GM18505 (cell line): ENCODE measurements around the gene CDC42BPG.

Experiments
- ATAC-seq: cut with Tn5 transposase; IDR thresholded peaks from one replicate; pipeline ENCODE4 v1.9.1; 2021; ENCODE audit not compliant: unreplicated experiment
- POLR2A ChIP-seq: IDR thresholded peaks from 4 replicates; pipeline ENCODE4 v1.6.1; 2011; ENCODE audit warnings: borderline replicate concordance; ENCODE audit not compliant: insufficient read depth, insufficient read length; ENCODE audit errors: extremely low read depth

CDC42BPG gene

GRCh38 chr11:64836448-64837072 lies 7.9 kb downstream of the CDC42BPG start:
- TF ChIP-seq POLR2A, result no peak
- ATAC-seq, result no peak

GRCh38 chr11:64835616-64836447 lies 8.6 kb downstream of the CDC42BPG start:
- ATAC-seq, result no peak

DNA sequence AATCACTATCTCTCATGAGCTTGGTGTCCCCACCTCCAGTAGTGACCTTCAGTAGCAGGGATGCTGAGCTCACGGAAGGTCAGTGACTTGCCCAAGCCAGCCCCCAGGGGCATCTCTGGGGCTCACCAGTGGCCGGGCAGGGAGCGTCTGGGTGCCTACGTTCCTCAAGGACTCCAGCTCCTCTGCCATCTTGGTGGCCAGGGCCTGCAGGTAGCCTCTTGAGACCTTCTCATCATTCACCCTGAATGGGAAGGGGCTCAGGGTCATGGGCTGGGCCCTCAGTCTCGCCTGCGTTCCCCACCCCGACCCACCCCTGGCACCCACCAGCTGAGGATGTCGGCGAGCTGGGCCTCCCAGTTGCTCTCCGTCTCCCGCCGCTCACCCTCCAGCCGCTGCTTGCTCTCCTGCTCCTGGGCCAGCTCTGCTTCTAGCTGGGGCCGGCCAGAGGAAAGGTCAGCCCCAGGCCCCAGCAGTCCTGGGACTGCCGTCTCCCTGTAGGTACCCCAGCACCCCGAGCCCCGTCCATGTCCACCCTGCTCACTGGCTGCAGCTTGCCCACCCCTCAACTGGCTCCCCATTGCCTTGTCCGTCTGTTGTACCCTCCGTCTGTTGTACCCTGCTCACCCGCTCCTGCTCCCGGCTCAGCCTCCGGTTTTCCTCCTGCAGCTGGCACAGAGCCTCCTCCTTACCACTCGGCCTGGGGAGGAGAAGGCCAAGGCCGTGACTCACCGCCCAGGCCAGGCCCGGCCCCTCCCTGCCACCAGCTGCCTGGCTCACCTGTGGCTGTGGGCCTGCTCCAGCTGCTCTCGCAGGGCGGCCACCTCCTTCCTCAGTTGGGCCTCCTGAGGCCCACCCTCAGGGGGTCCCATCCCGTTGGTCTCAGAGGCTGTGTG lies 9.5 kb downstream of the CDC42BPG start:
- ATAC-seq, result no peak
- TF ChIP-seq POLR2A, result no peak

More at GRCh38 chr11:64835616-64836447, 8.6 kb downstream of the CDC42BPG start:
- TF ChIP-seq POLR2A, result no peak

- ATAC-seq, result no peak
- no peak for TF ChIP-seq POLR2A
Observed at GRCh38 chr11:64834031-64834722, 10.3 kb downstream of the CDC42BPG start.

- ATAC-seq, result no peak
- no peak for TF ChIP-seq POLR2A
Observed at GRCh38 chr11:64833509-64833908, 10.9 kb downstream of the CDC42BPG start.

DNA sequence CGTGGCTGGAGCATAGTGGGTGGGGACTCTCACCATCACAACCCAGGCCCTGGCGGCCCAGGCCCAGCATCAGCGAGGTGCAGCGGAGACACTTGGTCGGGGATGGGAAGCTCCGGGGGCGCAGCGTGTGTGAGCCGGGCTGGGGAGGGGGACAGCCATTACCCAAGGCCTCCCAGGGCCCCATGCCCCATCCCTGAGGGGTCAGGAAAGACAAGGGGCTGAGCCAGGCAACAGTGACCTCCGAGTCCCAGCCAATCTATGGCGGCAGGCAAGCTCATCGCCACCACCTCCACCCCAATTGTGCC lies 11.3 kb downstream of the CDC42BPG start:
- no peak for ATAC-seq
- TF ChIP-seq POLR2A, result no peak

GRCh38 chr11:64832467-64833197 lies 11.8 kb downstream of the CDC42BPG start:
- no peak for TF ChIP-seq POLR2A
- no peak for ATAC-seq

- no peak for TF ChIP-seq POLR2A
- ATAC-seq, result no peak
Observed at GRCh38 chr11:64831411-64831891, 13.0 kb downstream of the CDC42BPG start.

DNA sequence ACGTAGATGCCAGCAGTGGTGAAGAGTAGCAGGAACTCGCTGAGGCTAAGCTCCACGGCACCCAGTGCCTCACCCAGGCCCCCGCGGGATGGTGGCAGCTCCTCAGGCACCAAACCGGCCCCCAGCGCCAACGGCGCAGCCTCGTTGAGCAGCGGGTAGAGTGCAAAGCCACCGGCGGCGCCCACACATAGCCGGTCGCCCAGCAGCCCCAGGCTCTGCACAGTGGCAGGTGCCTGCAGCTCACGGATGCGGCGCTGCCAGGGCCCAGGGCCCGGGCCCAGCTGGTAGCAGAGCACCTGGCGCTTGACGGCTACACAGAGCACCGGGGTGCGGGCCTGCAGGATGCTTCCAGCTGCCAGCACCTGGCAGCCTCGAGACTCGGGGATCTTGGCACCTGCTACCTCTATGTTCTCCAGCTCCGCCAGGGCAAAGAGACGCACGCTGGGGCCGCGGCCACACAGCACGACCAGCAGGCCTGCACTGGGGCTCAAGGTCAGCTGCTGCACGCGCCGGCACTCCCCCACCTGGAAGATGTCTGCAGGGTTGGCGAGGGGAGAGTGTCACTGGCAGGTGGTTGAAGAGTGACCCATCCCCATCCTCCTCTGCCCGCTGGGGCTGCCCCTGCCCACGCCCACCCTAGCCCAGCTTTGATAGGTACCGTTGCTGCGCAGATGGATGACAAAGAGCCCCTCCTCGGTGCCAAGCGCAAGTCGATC lies 14.8 kb downstream of the CDC42BPG start:
- TF ChIP-seq POLR2A, result no peak

DNA sequence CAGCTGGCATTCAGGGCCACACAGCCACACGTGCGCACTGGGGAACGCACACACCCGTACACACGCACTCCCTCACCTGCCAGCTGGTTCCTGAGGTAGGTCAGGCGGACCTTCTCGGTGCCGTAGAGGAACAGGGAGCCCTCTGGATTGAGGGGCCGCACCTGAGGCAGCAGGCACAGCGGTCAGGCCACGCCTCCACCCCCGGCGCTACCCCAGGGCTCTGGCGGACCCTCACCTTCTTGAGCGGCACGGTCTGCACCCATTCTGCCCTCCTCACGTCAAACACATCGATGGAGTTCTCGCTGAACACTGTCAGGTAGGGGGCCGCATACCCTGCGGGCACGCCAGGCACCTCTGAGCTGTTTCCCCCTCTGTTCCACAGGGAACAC lies 17.0 kb downstream of the CDC42BPG start:
- no peak for ATAC-seq

More for the DNA sequence above, 14.8 kb downstream of the CDC42BPG start:
- no peak for ATAC-seq

GRCh38 chr11:64826578-64827450 lies 17.6 kb downstream of the CDC42BPG start:
- ATAC-seq, result no peak
- no peak for TF ChIP-seq POLR2A

More for the DNA sequence above, 17.0 kb downstream of the CDC42BPG start:
- no peak for TF ChIP-seq POLR2A

- no peak for ATAC-seq
- TF ChIP-seq POLR2A, result no peak
Observed at GRCh38 chr11:64826062-64826461, 18.4 kb downstream of the CDC42BPG start.
